Ovary (tissue), 9 donors: ENCODE measurements around the gene IGFL2. TPM values are rescaled to one million over a fixed set of nuclear protein-coding genes. Genes with fewer than 3 reads are reported as not detected.

Experiments
- DNase-seq, 5 donors: peaks; one replicate each; pipeline ENCODE4 v3.0.0-alpha.2; 2019 to 2020
- H3K27ac ChIP-seq, 2 donors: fragments of 200-600 bp; one replicate each; pipeline versions ENCODE4 v1.5.1 to v1.8.0; 2019 to 2022
- H3K27me3 ChIP-seq: fragments of 200-600 bp; one replicate; pipeline ENCODE4 v1.8.0; 2022
- H3K36me3 ChIP-seq: fragments of 200-600 bp; sonication (generic); one replicate; pipeline ENCODE4 v1.5.1; 2019
- H3K4me1 ChIP-seq: one replicate; pipeline ENCODE4 v1.8.1; 2013; ENCODE audit warnings: mild to moderate bottlenecking, moderate library complexity; ENCODE audit not compliant: insufficient read depth
- H3K4me3 ChIP-seq: fragments of 200-600 bp; sonication (generic); one replicate; pipeline ENCODE4 v1.5.1; 2017
- H3K9me3 ChIP-seq, 2 donors: fragments of 200-600 bp in 1 of 2; sonication (generic) in 1 of 2; one replicate each; pipeline versions ENCODE4 v1.5.1 to v1.8.1; 2013 to 2019; ENCODE audit warnings: mild to moderate bottlenecking in 1 of 2, moderate library complexity in 1 of 2
- CTCF ChIP-seq, 3 donors: fragments of 450-650 bp in 2 of 3; fragments of 200-600 bp in 1 of 3; IDR thresholded peaks; one replicate each; pipeline versions ENCODE4 v1.5.1 to v1.8.0; 2016 to 2022; ENCODE audit warnings: antibody characterized with exemption in 3 of 3, mild to moderate bottlenecking in 1 of 3
- EP300 ChIP-seq: sonication (generic); formaldehyde crosslinking; IDR thresholded peaks from one replicate; pipeline ENCODE4 v1.6.1; 2017; ENCODE audit warnings: antibody characterized with exemption
- POLR2A ChIP-seq: fragments of 450-650 bp; IDR thresholded peaks from one replicate; pipeline ENCODE4 v1.6.1; 2017; ENCODE audit warnings: antibody characterized with exemption, mild to moderate bottlenecking, moderate library complexity
- WGBS, 3 donors: extraction: QIAGEN DNeasy Blood & Tissue Kit in 1 of 3; methylation state at CpG; one replicate each; pipeline versions ENCODE4 v1.1.5 to v1.1.7; 2013 to 2017; 5-methylcytosine and 5-hydroxymethylcytosine counted together
- intact Hi-C, 4 donors: fragments of 100-400 bp; cut with DNase I; formaldehyde crosslinking; loops; one replicate each; pipeline versions ENCODE4 v1.11.0 to v1.15.1; 2022 to 2023
- polyA plus RNA-seq, 2 donors: library from polyadenylated mRNA; stranded (reverse); fragments of 200-250 nt in 1 of 2; fragments of 350-450 nt in 1 of 2; fragmentation: Illumina TruSeq in 1 of 2; extraction: RNeasy Lipid Tissue Mini Kit (QIAGEN cat#74804) in 1 of 2; gene quantifications; one replicate each; pipeline ENCODE4 v1.2.3, GENCODE V29; 2013 to 2014
- total RNA-seq, 7 donors: library from RNA; depleted of rRNA in 2 of 7; stranded (reverse); fragments of >200 nt in 2 of 7; fragmentation: NEBNext Ultra II Directional in 3 of 7; extraction: Animal tissue kit (Norgen Biotek cat#: 25700) in 3 of 7; gene quantifications; one replicate each; pipeline versions ENCODE4 v1.1.0 to v1.2.4, GENCODE V29; 2016 to 2023
- donor health status: DM: no; HTN: no; CAD: no; lungs with moderate emphysema.
- donor health status: DM: no; HTN: no; CAD: no.
- donor health status: Bipolar disorder and iron deficiency.
- donor health status: DM: yes; HTN: yes; CAD: no.
- donor health status: DM: no; HTN: no; CAD: no.
- donor health status: DM: yes; HTN: yes; CAD: no.

Gene IGFL2
- total and polyA plus RNA-seq, 9 donors: 0.23 to 0.27 TPM; not detected in 7

DNA sequence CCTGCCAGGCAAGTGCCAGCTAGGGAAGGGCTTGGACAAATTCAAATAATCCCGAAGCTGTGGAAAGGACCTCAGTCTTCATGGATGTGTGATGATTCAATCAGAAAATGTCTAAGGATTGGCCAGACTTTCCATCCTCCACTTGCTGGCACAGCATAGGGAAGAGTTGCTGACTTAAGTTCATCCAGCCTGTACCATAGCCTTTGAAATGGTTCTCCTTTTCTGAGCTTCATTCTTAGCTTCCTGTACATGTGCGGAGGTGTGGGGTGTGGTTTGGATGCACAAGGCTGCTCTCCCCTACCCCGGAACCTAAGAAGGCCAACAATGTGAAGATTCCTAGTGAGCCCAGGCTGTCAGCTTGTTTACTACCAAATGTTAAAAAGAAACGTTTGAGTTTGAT is 22.6 kb upstream of the IGFL2 start:
- WGBS, 3 donors: 71 to 82% (median 81%) methylated on average over 4 of the region's 4 CpGs
- no peaks in the 10 kb centered on the region for H3K9me3 ChIP-seq
- no peak overlapping the region for H3K4me3 ChIP-seq
- no peaks in the 10 kb centered on the region for H3K36me3 ChIP-seq
- H3K4me1 ChIP-seq: peaks cover 5% of the 10 kb centered on the region
- TF ChIP-seq POLR2A: no peak
- no peak for TF ChIP-seq CTCF (IDR thresholded peaks at IDR 0.05)
- TF ChIP-seq EP300: no peak
- no peak overlapping the region for H3K27ac ChIP-seq
- DNase-seq: no peak
- intact Hi-C loops: no loop called here
- H3K27me3 ChIP-seq: no peaks in the 10 kb centered on the region

DNA sequence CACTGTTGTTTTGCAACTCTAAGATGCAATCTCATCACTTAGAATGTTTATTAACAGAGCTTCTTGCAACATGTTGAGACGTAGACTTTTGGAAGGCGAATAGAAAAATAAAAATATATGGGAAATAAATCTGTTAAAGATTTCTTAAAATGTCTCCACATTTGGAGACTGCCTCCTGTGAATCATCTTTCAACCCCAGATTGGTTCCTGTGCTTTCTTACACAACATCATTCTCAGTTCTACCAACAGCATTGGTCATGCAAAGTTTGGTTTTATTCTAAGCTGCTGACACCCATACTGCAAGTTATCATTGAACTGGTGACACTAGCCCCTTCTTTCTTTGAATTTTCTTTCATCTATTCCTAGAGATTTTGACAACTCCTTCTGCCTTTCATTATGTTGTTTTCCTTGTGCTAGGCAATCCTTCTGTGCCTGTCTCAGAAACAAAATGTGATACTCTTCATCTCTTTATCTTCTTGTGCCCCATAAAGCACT is 21.9 kb upstream of the IGFL2 start:
- DNase-seq: no peak
- TF ChIP-seq POLR2A (no peak), CTCF (IDR thresholded peaks at IDR 0.05) (no peak), EP300 (no peak)
- no peaks in the 10 kb centered on the region for H3K36me3 ChIP-seq
- H3K27me3 ChIP-seq: no peaks in the 10 kb centered on the region
- WGBS, 3 donors: 86 to 97% (median 91%) methylated on average over 2 of the region's 2 CpGs
- intact Hi-C loops: no loop called here
- no peaks in the 10 kb centered on the region for H3K9me3 ChIP-seq
- no peak overlapping the region for H3K27ac ChIP-seq
- no peak overlapping the region for H3K4me3 ChIP-seq
- peaks cover 5% of the 10 kb centered on the region for H3K4me1 ChIP-seq

GRCh38 chr19:46131485-46132143 is 16.4 kb upstream of the IGFL2 start:
- 24 to 66% (median 34%) methylated on average over 10 of the region's 10 CpGs for WGBS, 3 donors
- no peaks in the 10 kb centered on the region for H3K36me3 ChIP-seq
- TF ChIP-seq EP300: no peak
- no peak for TF ChIP-seq CTCF (IDR thresholded peaks at IDR 0.05)
- no peak for TF ChIP-seq POLR2A
- intact Hi-C loops: no loop called here
- no peak overlapping the region for H3K27ac ChIP-seq
- H3K9me3 ChIP-seq: no peaks in the 10 kb centered on the region
- no peaks in the 10 kb centered on the region for H3K27me3 ChIP-seq
- H3K4me1 ChIP-seq: peaks cover 20% of the 10 kb centered on the region
- no peak for DNase-seq
- H3K4me3 ChIP-seq: no peak overlapping the region

DNA sequence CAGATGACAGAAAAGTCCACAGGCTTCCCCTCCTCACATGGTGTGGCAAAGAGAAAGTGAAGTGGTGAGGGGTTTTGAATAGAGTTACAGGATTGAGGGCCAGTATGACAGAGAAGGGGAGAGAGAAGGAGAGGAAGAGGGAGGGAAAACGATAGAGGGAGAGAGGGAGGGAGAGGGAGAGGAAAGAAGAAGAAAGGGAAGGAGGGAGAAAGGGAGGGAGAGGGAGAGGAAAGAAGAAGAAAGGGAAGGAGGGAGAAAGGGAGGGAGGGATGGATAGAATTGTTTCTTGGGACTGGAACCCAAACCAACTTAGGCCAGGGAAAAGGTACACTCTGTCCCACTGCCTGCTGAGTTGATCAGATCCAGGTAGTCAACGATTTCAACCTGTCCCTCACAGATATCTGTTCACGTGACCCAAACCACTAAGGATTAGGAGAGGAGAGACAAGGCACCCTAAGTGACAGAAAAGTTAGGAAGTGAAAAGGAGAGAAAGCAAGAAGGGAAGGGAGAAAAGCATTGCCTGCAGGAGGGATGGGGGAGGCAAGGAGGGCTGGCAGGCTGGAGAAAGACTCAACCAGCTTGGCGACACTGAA is 15.4 kb upstream of the IGFL2 start:
- Histone ChIP-seq H3K36me3 (no peaks in the 10 kb centered on the region), H3K9me3 (no peaks in the 10 kb centered on the region), H3K27me3 (no peaks in the 10 kb centered on the region), H3K4me3 (peak overlapping the region; percentile 1), H3K4me1 (peaks cover 20% of the 10 kb centered on the region), H3K27ac (peak overlapping the region in 1 of 2 donors; percentile 22)
- no peak for TF ChIP-seq POLR2A
- no peak for TF ChIP-seq CTCF (IDR thresholded peaks at IDR 0.05)
- no peak for TF ChIP-seq EP300
- DNase-seq: no peak
- WGBS, 3 donors: 71 to 79% (median 76%) methylated on average over 4 of the region's 4 CpGs
- intact Hi-C loops: no loop called here
